Endothelial cell of umbilical vein (primary cell): Measurements from ENCODE around the gene TMCC3. TPM values are rescaled to one million over a fixed set of nuclear protein-coding genes. Genes with fewer than 3 reads are reported as not detected.

Experiments
- BruUV-seq: library from RNA; stranded (reverse); fragments of 400-500 nt; replicated peaks from 2 replicates; lab custom pipeline; 2021; lab: Mats Ljungman, UMichigan
- CTCF ChIA-PET: fragments of 300-600, 350-600 bp; sonication (Branson Sonifier 250); formaldehyde crosslinking; loops from one replicate; lab custom pipeline; 2021; ENCODE audit warnings: antibody characterized with exemption, inconsistent platforms; lab: Charles Lee
- POLR2A ChIA-PET: fragments of 300-600, 350-600 bp; sonication (Branson Sonifier 250); formaldehyde crosslinking; loops from one replicate; lab custom pipeline; 2021; ENCODE audit warnings: antibody characterized with exemption, inconsistent platforms; lab: Charles Lee
- DNase-seq: peaks from one replicate; pipeline ENCODE4 v3.0.0-alpha.2; 2011; ENCODE audit warnings: low read depth, low spot score
- FAIRE-seq: peaks from 2 replicates; lab custom pipeline; 2011; peaks lifted over from hg19 to GRCh38; lab: Jason Lieb, UNC
- H2AFZ ChIP-seq: 2 replicates; pipeline ENCODE4 v1.6.0; 2012; ENCODE audit warnings: low read depth, low read length, control low read depth, inconsistent platforms
- H3K27ac ChIP-seq: 2 replicates; pipeline ENCODE4 v1.5.1; 2011; ENCODE audit warnings: low read depth, mild to moderate bottlenecking, control low read depth, low read length, moderate library complexity; ENCODE audit not compliant: insufficient read depth
- H3K27me3 ChIP-seq, 2 experiments: 2 replicates each; pipeline versions ENCODE4 v1.6.0 to v1.6.1; 2011; ENCODE audit warnings: low read length in 2 of 2, mixed read lengths in 1 of 2; ENCODE audit not compliant: control insufficient read depth in 2 of 2, insufficient read depth in 2 of 2
- H3K36me3 ChIP-seq, 2 experiments: 2 replicates in 1 of 2; 3 replicates in 1 of 2; pipeline ENCODE4 v1.5.1; 2011; ENCODE audit warnings: low read length in 2 of 2, mild to moderate bottlenecking in 1 of 2, moderate library complexity in 1 of 2; ENCODE audit not compliant: control insufficient read depth in 2 of 2, insufficient read depth in 2 of 2; ENCODE audit errors: extremely low read depth in 1 of 2
- H3K4me1 ChIP-seq: 3 replicates; pipeline ENCODE4 v1.5.1; 2011; ENCODE audit warnings: mild to moderate bottlenecking, low read length; ENCODE audit not compliant: control insufficient read depth, insufficient read depth; ENCODE audit errors: extremely low read depth
- H3K4me2 ChIP-seq: 2 replicates; pipeline ENCODE4 v1.6.1; 2011; ENCODE audit warnings: low read length, control low read depth, mixed read lengths; ENCODE audit not compliant: insufficient read depth
- H3K4me3 ChIP-seq, 3 experiments: fragments of 200-600 bp in 1 of 3; sonication (generic), shearing (Covaris generic) in 1 of 3; replicated peaks in 1 of 3; 2 replicates each; pipeline ENCODE4 v1.5.1; 2011 to 2016; ENCODE audit warnings: control low read depth in 3 of 3, low read length in 3 of 3, mild to moderate bottlenecking in 2 of 3, inconsistent platforms in 1 of 3, low read depth in 1 of 3, moderate library complexity in 1 of 3; ENCODE audit not compliant: insufficient read depth in 1 of 3
- H3K79me2 ChIP-seq: 2 replicates; pipeline ENCODE4 v1.6.0; 2012; ENCODE audit warnings: low read length, inconsistent platforms; ENCODE audit not compliant: control insufficient read depth, insufficient read depth
- H3K9ac ChIP-seq: replicated peaks from 2 replicates; pipeline ENCODE3; 2011; ENCODE audit warnings: low read length, control low read depth; ENCODE audit not compliant: insufficient read depth; ENCODE audit errors: extremely low read depth
- H3K9me1 ChIP-seq: replicated peaks from 3 replicates; pipeline ENCODE4 v1.6.0; 2011; ENCODE audit warnings: mild to moderate bottlenecking, low read length; ENCODE audit not compliant: control insufficient read depth, insufficient read depth; ENCODE audit errors: extremely low read depth
- H3K9me3 ChIP-seq: replicated peaks from 2 replicates; pipeline ENCODE4 v1.5.1; 2012; ENCODE audit warnings: low read length, inconsistent platforms; ENCODE audit not compliant: control insufficient read depth, insufficient read depth
- H4K20me1 ChIP-seq: replicated peaks from 2 replicates; pipeline ENCODE3; 2011; ENCODE audit warnings: mild to moderate bottlenecking, low read length; ENCODE audit not compliant: control insufficient read depth, insufficient read depth; ENCODE audit errors: extremely low read depth
- CTCF ChIP-seq, 2 donors: IDR thresholded peaks; 1 replicate in 1 of 2; 2 replicates in 1 of 2; pipeline ENCODE4 v1.5.1; 2011; ENCODE audit warnings: low read length in 2 of 2, mild to moderate bottlenecking in 2 of 2, moderate library complexity in 2 of 2, control low read depth in 1 of 2, inconsistent platforms in 1 of 2, low read depth in 1 of 2; ENCODE audit not compliant: insufficient read depth in 1 of 2; ENCODE audit errors: extremely low read depth in 1 of 2
- EZH2 ChIP-seq: IDR thresholded peaks from 2 replicates; pipeline ENCODE4 v1.6.1; 2012; ENCODE audit warnings: borderline replicate concordance, low read depth, mild to moderate bottlenecking, moderate library complexity, low read length, inconsistent platforms; ENCODE audit not compliant: severe bottlenecking
- FOS ChIP-seq: IDR thresholded peaks from 2 replicates; pipeline ENCODE4 v1.6.1; 2011; ENCODE audit warnings: mild to moderate bottlenecking, low read length, moderate library complexity, borderline replicate concordance; ENCODE audit not compliant: insufficient read depth
- GATA2 ChIP-seq: IDR thresholded peaks from 2 replicates; pipeline ENCODE4 v1.7.0; 2011; ENCODE audit warnings: low read depth, mild to moderate bottlenecking, moderate library complexity, mixed read lengths, low read length; ENCODE audit not compliant: insufficient read length, insufficient read depth
- JUN ChIP-seq: IDR thresholded peaks from 2 replicates; pipeline ENCODE4 v1.6.1; 2011; ENCODE audit warnings: borderline replicate concordance, low read depth; ENCODE audit not compliant: insufficient read length, insufficient read depth
- MAX ChIP-seq: IDR thresholded peaks from 2 replicates; pipeline ENCODE4 v1.6.1; 2011; ENCODE audit not compliant: insufficient read depth, insufficient read length
- MYC ChIP-seq: IDR thresholded peaks from one replicate; pipeline ENCODE4 v1.6.1; 2011; ENCODE audit warnings: mild to moderate bottlenecking, low read depth, low read length
- POLR2A ChIP-seq: IDR thresholded peaks from 2 replicates; pipeline ENCODE4 v1.6.1; 2012; ENCODE audit warnings: low read depth, mild to moderate bottlenecking, control low read depth, low read length
- POLR2AphosphoS5 ChIP-seq: IDR thresholded peaks from 2 replicates; pipeline ENCODE4 v1.6.1; 2012; ENCODE audit warnings: low read depth, mild to moderate bottlenecking, control low read depth, low read length, moderate library complexity; ENCODE audit not compliant: insufficient read depth
- dilution Hi-C: fragments of 300-500 bp; cut with MboI; formaldehyde crosslinking; loops from one replicate; pipeline ENCODE4 v1.15.0; 2019; ENCODE audit warnings: low sequenced_read_pairs; ENCODE audit not compliant: extremely low pct_ligation_motif_present
- intact Hi-C: fragments of 100-400 bp; cut with micrococcal nuclease; formaldehyde crosslinking; loops from one replicate; pipeline ENCODE4 v1.10.0; 2022
- polyA plus RNA-seq, 4 experiments: library from polyadenylated mRNA; depleted of rRNA in 3 of 4; stranded (reverse) in 3 of 4; unstranded in 1 of 4; fragments of >200 nt; gene quantifications; 2 replicates each; pipeline versions ENCODE4 v1.2.1 to v1.2.3, GENCODE V29; 2011 to 2012; ENCODE audit warnings: missing spikeins in 1 of 4
- total RNA-seq: library from RNA; stranded (reverse); gene quantifications from 2 replicates; pipeline ENCODE4 v1.2.3, GENCODE V29; 2021

Gene TMCC3
- total and polyA plus RNA-seq, 2 donors (not counting 3 experiments of a cell fraction or from before 2014, with no cell fraction given): 13.5 to 30.4 TPM

- ChIA-PET CTCF (interaction anchor here (2.2 to 3.0 kb wide), 2 partner anchors 401 to 402 kb away, joined by 9 to 43 read pairs; no protein-coding TSS in a partner anchor), POLR2A (no interaction called here)
- Histone ChIP-seq H3K4me3 (no peak overlapping the region), H3K36me3 (no peaks in the 10 kb centered on the region), H3K4me1 (no peaks in the 10 kb centered on the region), H3K27ac (no peak overlapping the region), H3K9me1 (no peaks in the 10 kb centered on the region), H4K20me1 (no peaks in the 10 kb centered on the region), H3K9ac (no peak overlapping the region), H2AFZ (no peak overlapping the region), H3K9me3 (no peaks in the 10 kb centered on the region), H3K79me2 (no peaks in the 10 kb centered on the region), H3K27me3 (no peaks in the 10 kb centered on the region), H3K4me2 (no peak overlapping the region)
- intact Hi-C loops: no loop called here
- DNase-seq (no peak), FAIRE-seq (no peak)
- no TSS peak for BruUV-seq
- TF ChIP-seq MYC: no peak
- dilution Hi-C loops: no loop called here
Measured at GRCh38 chr12:94536040-94536965, 114.1 kb downstream of the TMCC3 start.

GRCh38 chr12:94535510-94535921 lies 114.8 kb downstream of the TMCC3 start:
- dilution Hi-C loops (no loop called here), intact Hi-C loops (no loop called here)
- no peak overlapping the region for H3K4me3 ChIP-seq
- ChIA-PET CTCF (interaction anchor here (1.3 to 3.0 kb wide), 3 partner anchors 10 to 433 kb away, joined by 3 to 43 read pairs (median 7); no protein-coding TSS in a partner anchor), POLR2A (no interaction called here)
- no peak for DNase-seq
- no peaks in the 10 kb centered on the region for H3K79me2 ChIP-seq
- H3K4me2 ChIP-seq: no peak overlapping the region
- no peaks in the 10 kb centered on the region for H3K27me3 ChIP-seq
- no peaks in the 10 kb centered on the region for H4K20me1 ChIP-seq
- no peak overlapping the region for H3K9ac ChIP-seq
- TF ChIP-seq GATA2 (no peak), CTCF (IDR thresholded peaks at IDR 0.05; ENCODE audit: extremely low read depth in 1 of 2, insufficient read depth in 1 of 2, low read depth in 1 of 2, low read length in 2 of 2) (no peak), JUN (no peak), POLR2AphosphoS5 (no peak), FOS (no peak), MAX (no peak), MYC (no peak), EZH2 (no peak), POLR2A (no peak)
- no peak overlapping the region for H2AFZ ChIP-seq
- H3K27ac ChIP-seq: no peak overlapping the region
- H3K9me3 ChIP-seq: no peaks in the 10 kb centered on the region
- BruUV-seq: no TSS peak
- no peaks in the 10 kb centered on the region for H3K9me1 ChIP-seq
- no peaks in the 10 kb centered on the region for H3K36me3 ChIP-seq
- FAIRE-seq: no peak
- H3K4me1 ChIP-seq: no peaks in the 10 kb centered on the region
